GM18907 (cell line): ENCODE data around the gene CSF2.

ENCODE experiments used
- ATAC-seq: cut with Tn5 transposase; IDR thresholded peaks from one replicate; pipeline ENCODE4 v1.9.1; 2021; ENCODE audit warnings: mild to moderate bottlenecking, moderate library complexity; ENCODE audit not compliant: unreplicated experiment

Gene CSF2

GRCh38 chr5:132073231-132074013 is at the start of gene CSF2:
TSS of gene CSF2 (plus strand) at chr5:132073789. CDS start at chr5:132073824, 35 bp downstream.
- ATAC-seq = no peak

GRCh38 chr5:132024117-132024435 is 49.5 kb upstream of the CSF2 start:
- no peak for ATAC-seq

GRCh38 chr5:132024789-132025402 is 48.7 kb upstream of the CSF2 start:
- no peak for ATAC-seq

GRCh38 chr5:132025403-132025971 is 48.1 kb upstream of the CSF2 start:
- ATAC-seq = no peak

DNA sequence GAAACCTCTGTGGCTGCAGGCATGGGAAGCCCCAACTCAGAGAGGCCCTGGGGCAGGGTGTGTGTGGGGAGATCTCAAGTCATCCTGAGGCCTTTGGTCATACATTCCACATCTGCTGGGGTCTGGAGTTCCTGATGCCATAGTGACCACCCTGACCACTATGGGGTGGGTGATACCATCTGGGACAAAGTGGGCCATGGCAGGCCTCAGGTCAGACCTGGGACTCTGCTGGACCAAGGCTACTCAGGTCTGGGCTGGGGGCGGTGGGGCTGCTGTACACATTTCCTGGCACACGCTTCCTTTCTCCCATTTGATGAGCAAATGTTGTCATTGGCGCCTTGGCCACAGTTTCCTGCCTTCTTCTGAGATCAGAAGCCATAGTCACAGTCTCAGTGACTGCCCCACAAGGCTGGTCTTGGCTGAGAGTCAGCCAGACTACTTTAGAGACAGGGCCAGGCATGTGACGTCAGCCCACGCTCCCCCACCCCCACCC is 47.0 kb upstream of the CSF2 start:
- no peak for ATAC-seq

GRCh38 chr5:132027027-132027426 is 46.6 kb upstream of the CSF2 start:
- no peak for ATAC-seq

GRCh38 chr5:132029609-132030330 is 43.8 kb upstream of the CSF2 start:
- ATAC-seq = no peak

DNA sequence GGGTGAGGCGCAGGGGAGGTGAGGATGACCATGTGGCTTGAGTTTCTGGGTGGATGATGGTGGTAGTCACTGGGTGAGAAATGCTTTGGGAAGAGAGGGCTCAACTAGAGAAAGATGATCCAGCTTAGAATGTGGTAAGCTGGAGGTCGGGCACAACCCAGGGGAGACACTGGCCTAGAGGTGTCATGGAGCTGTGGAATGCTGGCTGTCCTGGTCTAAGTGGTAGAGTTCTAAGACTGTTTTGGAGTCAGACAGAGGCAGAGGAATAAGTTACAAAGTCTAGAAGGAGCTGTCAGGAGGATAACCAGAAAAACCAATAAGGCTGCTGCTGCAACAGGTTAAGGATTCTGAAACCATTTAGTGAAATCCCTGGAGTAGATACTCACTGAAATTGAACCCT is 43.0 kb upstream of the CSF2 start:
- ATAC-seq = no peak

- ATAC-seq = no peak
Measured at GRCh38 chr5:132032196-132032595, 41.4 kb upstream of the CSF2 start.

DNA sequence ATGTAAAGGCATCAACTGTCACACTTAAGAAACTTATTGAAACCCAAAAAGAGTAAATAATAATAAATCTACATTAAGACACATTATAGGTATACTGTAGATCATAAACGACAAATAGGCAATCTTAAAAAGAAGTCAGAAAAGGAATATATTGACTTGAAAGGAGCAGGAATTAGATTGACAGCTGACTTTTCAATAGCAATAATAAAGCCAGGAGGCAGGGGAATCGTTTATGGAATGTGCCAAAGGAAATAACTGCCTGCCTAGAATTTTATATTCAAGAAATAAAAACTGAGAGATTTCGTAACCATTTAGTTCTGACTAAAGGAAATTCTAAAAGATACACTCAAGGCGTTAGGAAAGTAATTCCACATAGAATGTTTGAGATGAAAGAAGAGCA is 40.5 kb upstream of the CSF2 start:
- no peak for ATAC-seq

- no peak for ATAC-seq
Measured at GRCh38 chr5:132037353-132037752, 36.2 kb upstream of the CSF2 start.

DNA sequence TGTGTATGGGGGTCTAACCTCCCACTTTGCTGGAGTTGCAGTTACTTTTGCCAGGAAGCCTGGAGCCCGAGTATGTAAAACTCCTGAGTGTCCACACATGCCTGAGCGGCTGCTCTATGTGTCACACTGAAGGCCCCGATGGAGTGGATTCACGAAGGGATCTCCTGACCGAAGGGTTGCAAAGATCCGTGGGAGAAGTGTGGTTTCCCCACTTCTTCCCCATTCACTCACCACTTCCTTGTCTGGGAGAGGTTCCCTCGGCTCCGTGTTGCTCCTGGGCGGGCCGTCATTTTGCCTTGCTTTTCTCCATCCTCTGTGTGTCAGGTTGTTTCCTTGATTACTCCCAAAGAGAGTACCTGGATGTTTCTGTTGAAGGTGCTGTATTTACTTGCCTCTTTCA is 29.4 kb upstream of the CSF2 start:
- ATAC-seq = no peak

DNA sequence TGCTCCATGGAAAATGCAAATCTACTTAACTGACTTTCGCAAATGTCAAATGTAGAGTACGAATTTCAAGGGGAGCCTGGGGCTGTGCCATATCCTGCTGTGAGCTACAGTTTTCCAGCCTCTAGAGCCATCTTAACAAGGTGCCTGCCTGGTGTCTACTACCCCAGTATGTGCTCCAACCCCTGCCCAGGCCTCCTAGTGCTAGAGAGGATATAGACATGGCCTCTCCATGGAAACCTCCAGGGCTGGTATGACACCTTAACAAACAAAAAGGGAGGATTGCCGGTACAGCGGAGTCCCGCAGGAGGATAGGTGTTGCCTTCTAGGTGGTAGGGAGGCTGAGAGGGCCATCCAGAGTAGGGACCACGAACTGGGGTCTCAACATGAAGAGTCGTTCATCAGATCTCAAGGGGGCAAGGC is 26.7 kb upstream of the CSF2 start:
- no peak for ATAC-seq

DNA sequence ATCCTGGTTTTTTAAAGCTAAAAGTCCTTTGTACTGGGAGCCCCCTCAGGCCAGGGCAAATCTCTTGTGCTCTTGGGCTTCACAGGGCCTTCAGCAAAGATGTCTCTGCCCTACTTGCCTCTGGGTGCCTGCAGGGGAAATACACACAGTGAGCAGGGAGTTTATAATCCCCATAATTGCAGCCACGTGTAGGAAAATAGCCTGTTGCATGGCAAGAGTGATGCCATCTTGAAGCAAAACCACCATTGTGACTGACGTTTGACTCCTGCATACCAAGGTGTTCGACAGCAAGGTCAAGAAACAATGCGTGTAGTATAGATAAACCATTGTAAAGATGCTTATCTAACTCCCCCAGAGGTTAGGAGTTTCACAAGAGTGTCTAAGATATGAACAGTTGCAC is 24.5 kb upstream of the CSF2 start:
- no peak for ATAC-seq

- no peak for ATAC-seq
Measured at GRCh38 chr5:132049559-132049958, 24.0 kb upstream of the CSF2 start.

DNA sequence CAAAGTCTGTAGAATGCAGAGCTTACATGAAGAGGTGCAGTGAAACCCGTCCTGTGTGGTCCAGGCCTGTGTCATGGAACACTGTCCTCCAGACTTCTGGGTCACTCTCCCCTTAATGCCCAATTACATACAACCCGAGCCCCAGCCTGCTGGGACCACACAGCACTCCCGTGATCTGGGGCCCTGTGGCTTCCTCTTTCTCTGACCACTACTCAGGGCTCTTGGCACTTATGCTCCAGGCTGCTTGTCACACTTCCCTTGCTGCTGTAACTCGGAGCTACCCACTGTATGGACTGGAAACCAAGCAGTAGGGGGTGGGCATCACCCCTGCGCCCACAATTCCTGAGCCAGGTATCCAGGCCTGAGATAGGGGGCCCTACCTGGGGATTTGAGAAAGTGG is 23.5 kb upstream of the CSF2 start:
- ATAC-seq = no peak

- ATAC-seq = no peak
Measured at GRCh38 chr5:132050661-132051552, 22.7 kb upstream of the CSF2 start.

DNA sequence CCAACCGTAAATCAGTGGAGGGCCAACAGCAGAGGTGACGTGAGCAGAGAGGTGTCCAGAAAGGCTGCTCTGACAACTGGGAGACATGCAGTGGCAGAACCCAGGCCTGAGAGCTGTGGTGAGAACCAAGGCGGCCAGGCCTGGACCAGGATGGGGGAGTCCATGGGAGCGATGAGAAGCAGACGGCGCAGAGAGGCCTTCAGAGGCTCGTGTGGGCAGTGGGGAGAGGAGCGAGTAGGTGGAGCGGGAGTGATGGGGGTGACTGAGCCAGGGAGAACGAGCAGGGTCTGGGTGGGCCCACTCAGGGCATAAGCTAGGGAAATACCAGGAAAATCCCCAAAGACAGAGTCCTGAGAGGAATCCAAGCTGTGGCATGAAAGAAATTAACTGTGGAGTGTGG is 21.1 kb upstream of the CSF2 start:
- no peak for ATAC-seq

- ATAC-seq = no peak
Measured at GRCh38 chr5:132053483-132053882, 20.1 kb upstream of the CSF2 start.

DNA sequence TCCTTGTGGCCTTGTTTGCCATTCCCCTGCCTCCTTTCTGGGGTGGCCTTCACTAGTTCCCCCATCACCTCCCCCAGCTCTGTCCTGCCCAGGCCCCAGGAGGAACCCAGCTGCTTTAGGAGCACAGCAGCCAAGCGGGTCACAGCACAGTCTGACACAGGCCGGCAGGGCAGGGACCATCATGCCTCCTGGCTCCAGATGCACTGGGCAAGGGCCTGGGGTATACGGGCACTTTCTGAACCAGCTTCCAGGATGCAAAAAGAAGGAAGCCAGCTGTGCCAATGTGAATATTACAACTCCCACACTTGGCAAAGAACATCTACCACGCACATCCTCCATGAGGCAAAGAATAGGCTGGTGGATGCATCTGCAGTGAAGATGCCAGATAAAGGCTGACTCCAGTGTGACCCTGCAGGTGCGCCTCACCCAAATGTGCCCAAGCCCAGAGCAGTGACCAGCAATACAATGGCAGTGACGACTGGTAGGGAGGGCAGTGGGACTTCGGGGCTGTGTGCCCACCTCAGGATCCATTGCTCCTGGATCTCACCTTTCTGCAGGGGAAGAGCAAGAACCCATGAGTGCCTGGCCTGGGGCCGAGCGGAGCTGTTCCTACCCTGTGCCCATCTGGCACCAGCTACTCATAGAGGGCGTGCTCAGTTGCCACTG is 19.4 kb upstream of the CSF2 start:
- ATAC-seq = no peak
